Gastroesophageal sphincter (tissue), 3 donors: Measurements from ENCODE around the gene HS3ST3A1.

Source experiments
- CTCF ChIP-seq, 4 experiments: fragments of 200-600 bp in 2 of 4; fragments of 450-650 bp in 2 of 4; sonication (generic) in 1 of 4; IDR thresholded peaks; one replicate each; pipeline ENCODE4 v1.5.1; 2017 to 2019; ENCODE audit warnings: antibody characterized with exemption in 4 of 4, mild to moderate bottlenecking in 2 of 4, moderate library complexity in 2 of 4
- POLR2A ChIP-seq, 2 donors: fragments of 450-650 bp; IDR thresholded peaks; one replicate each; pipeline ENCODE4 v1.6.1; 2017; ENCODE audit warnings: antibody characterized with exemption in 2 of 2, mild to moderate bottlenecking in 2 of 2, moderate library complexity in 1 of 2

GRCh38 chr17:13575922-13576419, 25.8 kb downstream of the HS3ST3A1 start:
- TF ChIP-seq CTCF (IDR thresholded peaks at IDR 0.05) (no peak), POLR2A (IDR thresholded peaks at IDR 0.05) (no peak)
